Common myeloid progenitor, CD34-positive (primary cell): Measurements from ENCODE around the gene RAB11FIP4.

Source experiments
- CTCF ChIA-PET: fragments of 350-600 bp; sonication (Branson Sonifier 250); formaldehyde crosslinking; loops from one replicate; lab custom pipeline; 2021; ENCODE audit warnings: antibody characterized with exemption; lab: Charles Lee
- POLR2A ChIA-PET: fragments of 350-600 bp; sonication (Branson Sonifier 250); formaldehyde crosslinking; loops from one replicate; lab custom pipeline; 2021; ENCODE audit warnings: antibody characterized with exemption; lab: Charles Lee
- DNase-seq, 3 donors: peaks; one replicate each; pipeline versions ENCODE4 v3.0.0 to v3.0.0-alpha.2; 2013
- H3K27ac ChIP-seq, 2 experiments: 1 replicate in 1 of 2; 2 replicates in 1 of 2; pipeline ENCODE4 v1.7.0; 2013; ENCODE audit warnings: inconsistent platforms in 2 of 2, low read length in 2 of 2, mild to moderate bottlenecking in 2 of 2, low read depth in 1 of 2, moderate library complexity in 1 of 2; ENCODE audit not compliant: severe bottlenecking in 2 of 2, insufficient read depth in 1 of 2, poor library complexity in 1 of 2
- H3K27me3 ChIP-seq, 5 experiments: replicated peaks in 2 of 5; 1 replicate in 3 of 5; 2 replicates in 2 of 5; pipeline versions ENCODE4 v1.6.1 to v1.7.0; 2013; ENCODE audit warnings: low read length in 4 of 5, mild to moderate bottlenecking in 2 of 5, moderate library complexity in 2 of 5, inconsistent platforms in 1 of 5; ENCODE audit not compliant: insufficient read depth in 5 of 5, control insufficient read depth in 4 of 5
- H3K36me3 ChIP-seq, 4 experiments: 1 replicate in 2 of 4; 2 replicates in 2 of 4; pipeline versions ENCODE4 v1.6.1 to v1.7.0; 2013; ENCODE audit warnings: low read length in 3 of 4, control low read depth in 1 of 4, mild to moderate bottlenecking in 1 of 4; ENCODE audit not compliant: control insufficient read depth in 4 of 4, insufficient read depth in 4 of 4
- H3K4me1 ChIP-seq, 4 experiments: 1 replicate in 3 of 4; 2 replicates in 1 of 4; pipeline versions ENCODE4 v1.6.1 to v1.7.1; 2013; ENCODE audit warnings: low read length in 3 of 4, mild to moderate bottlenecking in 3 of 4, control low read depth in 1 of 4, inconsistent platforms in 1 of 4, moderate library complexity in 1 of 4; ENCODE audit not compliant: control insufficient read depth in 4 of 4, insufficient read depth in 4 of 4; ENCODE audit errors: control extremely low read depth in 1 of 4
- H3K4me3 ChIP-seq, 7 experiments: 1 replicate in 4 of 7; 2 replicates in 3 of 7; pipeline versions ENCODE4 v1.5.1 to v1.7.0; 2013; ENCODE audit warnings: mild to moderate bottlenecking in 7 of 7, low read length in 6 of 7, moderate library complexity in 6 of 7, inconsistent platforms in 2 of 7, low read depth in 2 of 7, control low read depth in 1 of 7; ENCODE audit not compliant: insufficient read depth in 4 of 7, control insufficient read depth in 1 of 7; ENCODE audit errors: extremely low read depth in 1 of 7
- H3K9me3 ChIP-seq, 5 experiments: 1 replicate in 4 of 5; 2 replicates in 1 of 5; pipeline versions ENCODE4 v1.6.1 to v1.7.1; 2013; ENCODE audit warnings: low read length in 4 of 5, mild to moderate bottlenecking in 2 of 5, inconsistent platforms in 1 of 5, low read depth in 1 of 5, moderate library complexity in 1 of 5; ENCODE audit not compliant: control insufficient read depth in 4 of 5, insufficient read depth in 2 of 5; ENCODE audit errors: control extremely low read depth in 1 of 5
- WGBS: methylation state at CpG from one replicate; pipeline ENCODE4 v1.1.5; 2013; ENCODE audit not compliant: insufficient coverage; 5-methylcytosine and 5-hydroxymethylcytosine counted together

Gene RAB11FIP4

DNA sequence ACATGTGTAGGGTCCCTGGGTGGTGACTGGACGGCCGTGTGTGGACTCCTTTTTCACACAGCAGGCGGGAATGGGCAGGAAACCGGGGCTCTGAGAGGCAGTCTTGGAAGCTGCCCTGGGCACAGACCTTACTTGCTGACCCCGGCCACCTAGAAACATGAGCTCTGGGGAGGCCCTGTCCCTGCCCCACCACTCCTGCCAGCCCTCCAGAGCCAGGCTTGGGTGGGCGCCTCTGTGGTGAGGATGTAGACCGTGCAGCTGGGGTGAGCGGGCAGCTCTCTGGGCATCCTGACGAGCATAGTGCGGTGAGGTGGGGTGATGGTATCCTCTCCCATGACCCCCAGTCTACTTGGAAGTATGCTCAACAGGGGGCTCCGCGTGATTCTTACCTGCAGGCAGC, 121.3 kb downstream of the RAB11FIP4 start:
- no peak overlapping the region for H3K27ac ChIP-seq
- POLR2A ChIA-PET, result no interaction called here
- H3K9me3 ChIP-seq, result no peaks in the 10 kb centered on the region
- H3K4me3 ChIP-seq, result no peak overlapping the region
- H3K27me3 ChIP-seq, result no peaks in the 10 kb centered on the region
- 99% methylated on average over 11 of the region's 12 CpGs for WGBS
- CTCF ChIA-PET, result interaction anchor here (0.6 to 10.6 kb wide), 7 partner anchors 12 to 124 kb away, joined by 3 to 91 read pairs (median 4); no protein-coding TSS in a partner anchor
- H3K36me3 ChIP-seq, result no peaks in the 10 kb centered on the region
- H3K4me1 ChIP-seq, result peaks cover 0 to 41% (median 35%) of the 10 kb centered on the region in 4 experiments
- DNase-seq, result no peak

DNA sequence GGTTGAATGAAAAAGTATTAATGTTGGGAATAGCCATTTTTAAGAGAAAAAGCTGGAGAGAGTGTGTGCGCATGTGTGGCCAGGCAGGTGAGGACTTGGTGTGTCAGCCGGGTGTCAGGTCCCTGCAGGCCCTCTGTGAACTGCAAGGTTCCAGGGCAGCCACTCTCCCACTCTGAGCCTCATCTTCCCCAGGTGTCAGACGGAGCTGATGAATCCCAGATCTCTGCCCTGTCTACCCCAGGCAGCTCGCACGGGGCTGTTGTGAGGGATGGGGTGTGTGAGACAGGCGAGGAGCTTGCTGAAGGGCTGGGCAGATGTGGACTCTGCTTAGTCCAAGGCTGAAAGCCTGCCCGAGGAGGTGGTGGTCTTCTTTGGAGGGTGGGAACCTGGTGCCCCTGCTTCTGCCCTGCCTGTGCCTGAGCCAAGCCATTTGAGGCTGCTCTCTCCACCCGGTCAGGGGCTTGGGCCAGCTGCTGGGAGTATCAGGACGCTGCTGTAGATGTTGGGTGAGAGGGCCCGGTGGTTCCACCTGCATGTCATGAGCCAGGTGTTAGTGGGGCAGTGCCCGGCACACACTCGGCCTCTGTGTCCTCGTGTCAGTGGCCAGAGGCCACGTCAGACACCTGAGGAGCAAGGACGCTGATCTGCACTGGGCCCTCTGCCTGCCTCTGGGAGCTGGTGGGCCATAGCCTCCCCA, 122.4 kb downstream of the RAB11FIP4 start:
- ChIA-PET CTCF (interaction anchor here (0.9 to 10.6 kb wide), 2 partner anchors 11 to 76 kb away, joined by 3 to 91 read pairs; no protein-coding TSS in a partner anchor), POLR2A (no interaction called here)
- Histone ChIP-seq H3K27ac (no peak overlapping the region), H3K9me3 (no peaks in the 10 kb centered on the region), H3K27me3 (no peaks in the 10 kb centered on the region), H3K4me1 (peaks cover 0 to 30% (median 24%) of the 10 kb centered on the region in 4 experiments), H3K36me3 (peaks cover 0 to 3% (median 0%) of the 10 kb centered on the region in 4 experiments), H3K4me3 (no peak overlapping the region)
- 95% methylated on average over 6 of the region's 15 CpGs for WGBS
- no peak for DNase-seq

DNA sequence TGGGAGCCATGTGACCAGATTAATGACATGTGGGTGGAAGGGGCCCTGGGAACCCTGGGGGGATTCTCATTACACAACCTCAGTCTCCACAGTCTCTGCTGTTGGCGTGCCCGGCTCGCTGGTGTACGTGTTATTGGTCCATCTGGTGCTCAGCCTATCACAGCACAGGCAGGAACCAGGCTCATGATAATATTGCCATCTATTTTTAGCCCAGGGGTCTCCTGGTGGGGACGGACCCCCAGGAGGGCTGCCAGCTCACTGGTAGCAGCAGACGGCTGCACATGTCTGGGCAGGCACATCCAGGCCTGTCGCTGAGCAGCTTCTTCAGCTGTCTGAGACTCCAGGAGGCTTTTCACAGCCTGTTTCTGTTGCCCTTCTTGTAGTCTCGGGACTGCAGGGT, 123.8 kb downstream of the RAB11FIP4 start:
- no peak for DNase-seq
- peaks cover 0 to 16% (median 11%) of the 10 kb centered on the region in 4 experiments for H3K4me1 ChIP-seq
- no peak overlapping the region for H3K4me3 ChIP-seq
- ChIA-PET POLR2A (interaction anchor here (0.5 to 0.8 kb wide), 2 partner anchors 16 to 297 kb away, joined by 3 to 4 read pairs; no protein-coding TSS in a partner anchor), CTCF (interaction anchor here (0.9 to 10.6 kb wide), 3 partner anchors 10 to 80 kb away, joined by 4 to 91 read pairs (median 6); no protein-coding TSS in a partner anchor)
- no peak overlapping the region for H3K27ac ChIP-seq
- over 99% methylated on average over 8 of the region's 8 CpGs for WGBS
- no peaks in the 10 kb centered on the region for H3K27me3 ChIP-seq
- no peaks in the 10 kb centered on the region for H3K9me3 ChIP-seq
- H3K36me3 ChIP-seq, result peaks cover 0 to 8% (median 0%) of the 10 kb centered on the region in 4 experiments

GRCh38 chr17:31517524-31517923, 126.0 kb downstream of the RAB11FIP4 start:
- peaks cover 0 to 14% (median 0%) of the 10 kb centered on the region in 4 experiments for H3K36me3 ChIP-seq
- H3K4me1 ChIP-seq, result no peaks in the 10 kb centered on the region
- H3K27ac ChIP-seq, result no peak overlapping the region
- POLR2A ChIA-PET, result no interaction called here
- no peak for DNase-seq
- WGBS, result 86% methylated on average over 11 of the region's 11 CpGs
- H3K4me3 ChIP-seq, result no peak overlapping the region
- CTCF ChIA-PET, result interaction anchor here (0.8 to 10.6 kb wide), 12 partner anchors 8 to 325 kb away, joined by 3 to 91 read pairs (median 5); no protein-coding TSS in a partner anchor
- H3K9me3 ChIP-seq, result no peaks in the 10 kb centered on the region
- no peaks in the 10 kb centered on the region for H3K27me3 ChIP-seq

DNA sequence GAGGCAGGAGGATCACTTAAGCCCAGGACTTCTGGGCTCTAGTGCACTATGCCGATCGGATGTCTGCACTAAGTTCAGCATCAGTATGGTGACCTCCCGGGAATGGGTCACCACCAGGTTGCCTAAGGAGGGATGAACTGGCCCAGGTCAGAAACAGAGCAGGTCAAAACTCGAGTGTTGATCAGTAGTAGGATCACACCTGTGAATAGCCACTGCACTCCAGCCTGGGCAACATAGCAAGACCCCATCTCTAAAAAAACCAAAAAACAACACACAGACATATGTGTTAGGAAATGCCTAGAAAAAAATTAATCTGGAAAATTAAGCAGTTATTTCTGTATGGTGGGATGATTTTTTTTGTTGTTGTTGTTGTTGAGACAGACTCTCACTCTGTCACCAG, 127.0 kb downstream of the RAB11FIP4 start:
- H3K4me3 ChIP-seq, result no peak overlapping the region
- DNase-seq, result no peak
- H3K27ac ChIP-seq, result no peak overlapping the region
- WGBS, result 100% methylated on average over 4 of the region's 4 CpGs
- CTCF ChIA-PET, result interaction anchor here (1.0 to 10.6 kb wide), 6 partner anchors 7 to 81 kb away, joined by 3 to 91 read pairs (median 5); no protein-coding TSS in a partner anchor
- peaks cover 0 to 23% (median 0%) of the 10 kb centered on the region in 4 experiments for H3K36me3 ChIP-seq
- peaks cover 0 to 5% (median 2%) of the 10 kb centered on the region in 5 experiments for H3K9me3 ChIP-seq
- H3K27me3 ChIP-seq, result no peaks in the 10 kb centered on the region
- no peaks in the 10 kb centered on the region for H3K4me1 ChIP-seq
- POLR2A ChIA-PET, result no interaction called here

DNA sequence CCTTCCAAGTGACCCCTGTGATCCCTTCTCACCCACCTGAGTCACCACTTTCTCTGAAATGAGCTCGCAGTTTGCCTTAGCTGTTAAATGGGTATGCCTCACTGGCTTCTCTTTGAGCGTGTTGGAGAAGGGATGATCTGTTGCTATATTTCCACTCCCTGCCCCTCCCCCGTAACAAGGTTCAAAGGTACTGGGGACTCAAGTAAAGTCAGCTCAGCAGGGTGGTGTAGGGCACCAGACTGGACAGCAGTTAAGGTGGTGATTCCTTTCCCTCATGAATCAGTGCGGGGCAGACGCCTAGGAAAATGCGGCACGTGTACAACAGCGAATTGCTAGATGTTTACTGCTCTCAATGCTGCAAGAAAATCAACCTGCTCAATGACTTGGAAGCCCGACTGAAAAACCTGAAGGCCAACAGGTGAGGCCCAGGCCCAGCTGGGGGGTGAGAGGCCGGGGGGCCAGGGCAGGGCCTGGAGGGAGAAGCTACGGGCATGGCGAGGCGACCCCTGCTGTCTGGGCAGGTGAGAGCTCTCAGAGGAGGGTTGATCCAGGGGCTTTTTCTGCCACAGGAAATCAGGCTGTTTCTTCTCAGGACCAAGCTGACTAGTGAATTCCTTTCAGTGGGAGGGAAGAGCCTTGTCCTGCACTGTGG, 130.3 kb downstream of the RAB11FIP4 start:
- 97% methylated on average over 13 of the region's 13 CpGs for WGBS
- Histone ChIP-seq H3K36me3 (peaks cover 0 to 42% (median 4%) of the 10 kb centered on the region in 4 experiments), H3K9me3 (peaks cover 0 to 16% (median 10%) of the 10 kb centered on the region in 5 experiments), H3K4me3 (no peak overlapping the region), H3K27me3 (no peaks in the 10 kb centered on the region), H3K27ac (no peak overlapping the region), H3K4me1 (peaks cover 0 to 4% (median 0%) of the 10 kb centered on the region in 4 experiments)
- CTCF ChIA-PET, result interaction anchor here (0.8 to 10.0 kb wide), 10 partner anchors 8 to 321 kb away, joined by 3 to 167 read pairs (median 8); partner anchors contain the start of gene RAB11FIP4
- POLR2A ChIA-PET, result interaction anchor here (0.6 kb wide), 1 partner anchor 487 kb away, joined by 3 read pairs; no protein-coding TSS in a partner anchor
- DNase-seq, result no peak
